A549 treated with CORT108297 at 1 μM for 4 hours (cell line): Measurements from ENCODE around the gene GATA1. TPM values are rescaled to one million over a fixed set of nuclear protein-coding genes. Genes with fewer than 3 reads are reported as not detected.

Experiments used
- total RNA-seq: library from RNA; stranded (reverse); fragments of 200-300 nt; extraction: Qiagen RNA extraction; gene quantifications from 5 replicates; pipeline ENCODE4 v1.2.3, GENCODE V29; 2022

The GATA1 gene
- total RNA-seq: not detected in 5 replicates

DNA sequence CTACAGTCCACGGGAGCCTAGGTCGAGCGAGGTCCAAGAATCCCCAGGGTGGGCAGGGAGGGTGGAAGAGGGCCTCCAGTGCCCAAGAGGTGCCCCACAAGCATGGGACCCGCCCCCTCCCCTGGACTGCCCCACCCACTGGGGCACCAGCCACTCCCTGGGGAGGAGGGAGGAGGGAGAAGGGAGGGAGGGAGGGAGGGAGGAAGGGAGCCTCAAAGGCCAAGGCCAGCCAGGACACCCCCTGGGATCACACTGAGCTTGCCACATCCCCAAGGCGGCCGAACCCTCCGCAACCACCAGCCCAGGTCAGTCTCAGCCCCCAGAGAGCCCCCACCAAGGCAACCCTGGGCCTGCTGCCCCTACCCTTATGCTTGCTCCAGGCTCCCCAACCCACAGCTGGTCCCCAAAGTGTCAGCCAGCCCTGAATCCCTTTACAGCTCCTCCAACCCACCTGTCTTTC lies at the start of gene GATA1:
Gene GATA1 (plus strand): TSS at position 250 of the 460 bp plus-strand sequence. CDS start 4,520 bp downstream, outside the sequence.

DNA sequence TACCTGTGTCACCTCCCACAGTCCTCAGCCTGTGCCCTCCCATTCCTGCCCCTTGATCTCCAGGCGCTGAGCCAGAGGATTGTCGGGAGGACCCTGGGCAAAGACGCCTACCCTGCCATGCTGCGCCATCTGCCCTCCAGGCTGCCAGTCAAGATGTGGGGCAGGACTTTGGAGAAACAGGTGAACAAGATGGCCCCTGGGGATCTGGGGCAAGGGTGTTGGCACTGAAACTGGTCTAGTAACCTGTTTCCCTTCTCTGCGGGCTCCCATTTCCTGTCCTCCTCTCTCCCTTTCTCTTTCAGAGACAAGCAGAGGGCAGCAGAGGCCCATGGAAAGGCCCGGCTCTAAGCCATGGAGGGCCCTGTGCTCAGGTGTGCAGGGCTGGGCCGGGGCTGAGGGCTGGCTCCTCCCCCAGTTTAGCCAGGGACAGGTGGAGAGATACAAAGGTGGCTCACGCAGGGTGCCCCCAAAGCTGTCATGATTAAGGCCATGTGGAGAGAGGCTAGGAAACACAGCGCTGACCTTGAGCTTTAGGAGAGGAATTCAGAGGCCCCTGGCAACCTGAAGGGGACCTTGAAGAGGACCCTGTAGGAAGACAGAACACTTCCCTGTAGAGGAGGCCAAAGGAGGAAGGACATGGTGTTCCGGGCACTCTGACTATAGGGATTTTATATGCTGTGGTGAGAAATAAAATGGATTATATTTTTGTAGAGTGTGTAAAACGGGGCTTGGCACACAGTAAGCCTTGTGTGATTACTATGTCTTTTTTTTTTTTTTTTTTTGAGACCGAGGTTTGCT lies 24.5 kb upstream of the GATA1 start, which contains the start of gene GLOD5:
Gene GLOD5 (plus strand): TSS at position 74 of the 798 bp plus-strand sequence. CDS start 44 bp downstream, at position 118.

DNA sequence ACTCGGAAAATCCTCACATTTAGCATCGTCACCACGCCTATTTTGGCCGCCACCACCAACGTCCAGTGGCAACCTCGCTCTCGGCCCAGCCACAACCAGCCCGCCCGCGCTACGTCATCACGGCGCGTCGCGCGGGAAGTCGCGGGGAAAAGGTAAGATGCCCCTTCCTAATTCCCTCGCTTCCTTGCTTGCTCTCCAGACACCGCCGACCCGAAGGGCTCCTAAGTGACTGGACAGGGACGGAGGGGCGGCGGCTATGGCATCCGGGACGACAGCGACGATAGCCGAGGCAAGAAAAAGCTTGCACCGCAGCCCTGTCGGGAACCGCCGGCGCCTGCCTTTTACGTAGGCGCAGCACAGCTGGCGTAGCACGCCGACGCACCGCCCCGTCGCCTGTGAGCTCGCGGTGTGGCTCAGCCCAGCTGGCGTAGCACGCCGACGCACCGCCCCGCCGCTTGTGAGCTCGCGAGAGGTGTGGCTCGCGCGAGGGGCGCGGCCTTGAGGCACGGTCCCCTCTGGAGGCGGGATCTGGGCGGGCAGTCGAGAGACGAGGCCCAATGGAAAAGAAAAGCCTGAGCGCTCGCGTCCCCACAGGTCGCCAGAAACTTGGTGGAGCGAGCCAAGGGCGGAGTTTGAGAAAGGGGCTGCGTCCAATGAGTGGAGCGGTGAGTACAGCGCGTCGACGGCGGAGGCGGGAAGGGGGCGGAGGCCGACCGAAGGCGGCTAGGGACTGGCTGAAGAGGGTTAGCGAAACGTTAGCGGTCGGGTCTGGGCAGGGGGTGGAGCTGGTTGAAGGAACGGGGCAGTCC lies 15.1 kb downstream of the GATA1 start, which contains the start of gene HDAC6:
Gene HDAC6 (plus strand): TSS at position 788 of the 809 bp plus-strand sequence. CDS start 626 bp downstream, outside the sequence.

DNA sequence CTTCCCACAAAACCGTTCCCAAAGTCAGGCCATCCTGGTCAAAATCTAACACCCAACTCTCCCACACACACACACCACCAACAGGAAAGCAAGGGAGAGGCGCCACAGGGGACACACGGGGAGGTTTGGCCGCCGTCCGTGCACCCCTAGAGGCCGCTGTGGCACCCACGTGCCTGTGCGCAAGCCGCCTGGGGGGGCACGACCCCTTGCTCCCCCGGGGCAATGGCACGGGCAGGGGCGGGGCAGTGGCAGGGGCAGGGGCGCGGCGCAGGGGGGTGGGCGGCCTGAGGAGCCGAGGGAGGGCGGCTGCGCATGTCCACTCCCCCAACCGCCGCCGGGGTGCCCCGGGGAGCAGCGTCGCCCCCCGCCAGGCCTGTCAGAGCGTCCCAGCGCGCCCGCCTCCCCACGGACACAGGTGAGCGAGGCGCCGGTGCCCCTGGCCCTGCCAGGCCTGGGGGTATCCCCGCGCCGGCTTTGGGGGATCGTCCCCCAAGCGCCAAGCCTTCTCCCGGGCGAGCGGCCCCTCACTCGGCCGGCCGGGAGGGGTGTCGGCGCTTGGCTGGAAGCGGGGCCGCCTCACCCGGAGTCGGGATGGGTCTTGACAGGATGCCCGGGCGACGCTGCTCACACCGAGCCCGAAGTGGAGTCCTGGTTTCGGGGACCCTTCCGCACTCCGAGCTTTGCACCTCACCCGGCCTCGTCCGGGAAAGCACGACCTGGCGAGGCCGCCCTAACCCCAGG lies 39.9 kb downstream of the GATA1 start, which contains the start of gene ERAS:
Gene ERAS (plus strand): TSS at position 379 of the 741 bp plus-strand sequence. CDS start 2,611 bp downstream, outside the sequence.

DNA sequence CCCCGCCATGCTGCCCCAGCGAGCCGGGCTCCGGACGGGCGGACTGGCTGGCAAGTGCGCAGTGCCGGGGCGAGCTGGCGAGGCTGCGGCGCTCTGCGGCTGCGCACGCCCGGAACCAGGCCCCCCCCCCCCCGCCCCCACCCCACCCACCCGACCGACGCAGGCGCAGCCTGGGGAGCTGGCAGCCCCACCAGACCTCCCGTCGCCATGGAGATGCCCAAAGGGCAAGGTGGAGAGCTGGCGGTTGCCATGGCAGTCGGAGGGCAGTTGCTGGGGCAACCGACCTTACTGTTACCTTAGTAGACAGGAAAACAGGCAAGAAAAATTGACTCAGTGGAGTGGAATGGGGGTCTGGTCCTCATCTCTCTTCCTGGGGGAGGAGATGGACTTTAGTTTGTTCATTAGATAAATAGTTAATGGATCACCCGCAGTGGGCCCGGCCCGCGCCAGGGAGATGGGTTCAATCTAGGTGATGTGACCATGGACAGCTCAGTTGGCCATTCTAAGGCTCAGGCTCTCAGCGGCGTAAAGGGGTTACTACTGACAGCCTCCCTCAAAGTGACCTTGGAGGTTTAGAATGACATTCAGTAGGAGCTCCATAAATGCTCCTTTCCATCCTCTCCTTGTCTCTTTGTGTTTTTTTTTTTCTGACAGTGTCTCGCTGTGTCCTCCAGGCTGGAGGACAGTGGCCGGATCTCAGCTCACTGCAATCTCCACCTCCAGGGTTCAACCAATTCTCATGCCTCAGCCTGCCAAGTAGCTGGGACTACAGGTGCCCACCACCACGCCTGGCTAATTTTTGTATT lies 49.3 kb downstream of the GATA1 start, which contains the start of gene PCSK1N:
Gene PCSK1N (minus strand): TSS at position 87 of the 806 bp plus-strand sequence. CDS start 78 bp downstream, at position 9.

Other genes with a start within 250 kb of the GATA1 start
- gene TBC1D25, start 246.9 kb upstream of the GATA1 start, total RNA-seq: 9.5 to 12.7 TPM (median 11.8 TPM) in 5 replicates
- gene RBM3, start 212.1 kb upstream of the GATA1 start, total RNA-seq: 297 to 439 TPM (median 349 TPM) in 5 replicates
- gene WDR13, start 189.1 kb upstream of the GATA1 start, total RNA-seq: 56.5 to 88.9 TPM (median 81.1 TPM) in 5 replicates
- 0.21 to 0.36 TPM (median 0.25 TPM) in 5 replicates for gene WAS, start 102.8 kb upstream of the GATA1 start, total RNA-seq
- gene SUV39H1, start 89.9 kb upstream of the GATA1 start, total RNA-seq: 18.9 to 22.9 TPM (median 22.2 TPM) in 5 replicates
- not detected in 5 replicates for gene GLOD5, start 24.8 kb upstream of the GATA1 start, total RNA-seq
- gene HDAC6, start 15.5 kb downstream of the GATA1 start, total RNA-seq: 23.3 to 33.1 TPM (median 28.3 TPM) in 5 replicates
- 0.09 to 0.18 TPM (median 0.12 TPM) in 4 of 5 replicates, not detected in the other for gene ERAS, start 39.9 kb downstream of the GATA1 start, total RNA-seq
- 17.4 to 54.0 TPM (median 47.3 TPM) in 5 replicates for gene PCSK1N, start 49.0 kb downstream of the GATA1 start, total RNA-seq
- 92.5 to 116 TPM (median 108 TPM) in 5 replicates for gene TIMM17B, start 111.2 kb downstream of the GATA1 start, total RNA-seq
- 91.3 to 118 TPM (median 100.0 TPM) in 5 replicates for gene PQBP1, start 111.3 kb downstream of the GATA1 start, total RNA-seq
- 53.3 to 73.9 TPM (median 72.1 TPM) in 5 replicates for gene SLC35A2, start 125.1 kb downstream of the GATA1 start, total RNA-seq
- gene PIM2, start 132.4 kb downstream of the GATA1 start, total RNA-seq: 10.0 to 10.8 TPM (median 10.1 TPM) in 5 replicates
- 60.0 to 65.8 TPM (median 64.1 TPM) in 5 replicates for gene OTUD5, start 171.0 kb downstream of the GATA1 start, total RNA-seq
- 0.98 to 1.4 TPM (median 1.3 TPM) in 5 replicates for gene KCND1, start 185.3 kb downstream of the GATA1 start, total RNA-seq
- 18.1 to 23.3 TPM (median 21.3 TPM) in 5 replicates for gene GRIPAP1, start 215.7 kb downstream of the GATA1 start, total RNA-seq